ENCODE measurements around the gene PALM.
A peak's percentile ranks its signal among the peaks of the same experiment; 100 is the strongest.

PALM gene

GRCh38 chr19:676339-677105 lies 32.2 kb upstream of the PALM start, which contains the start of gene FSTL3:
TSS of gene FSTL3 (plus strand) at chr19:676392. CDS start at chr19:676424, 32 bp downstream.
- TF ChIP-seq, protein P1, sequence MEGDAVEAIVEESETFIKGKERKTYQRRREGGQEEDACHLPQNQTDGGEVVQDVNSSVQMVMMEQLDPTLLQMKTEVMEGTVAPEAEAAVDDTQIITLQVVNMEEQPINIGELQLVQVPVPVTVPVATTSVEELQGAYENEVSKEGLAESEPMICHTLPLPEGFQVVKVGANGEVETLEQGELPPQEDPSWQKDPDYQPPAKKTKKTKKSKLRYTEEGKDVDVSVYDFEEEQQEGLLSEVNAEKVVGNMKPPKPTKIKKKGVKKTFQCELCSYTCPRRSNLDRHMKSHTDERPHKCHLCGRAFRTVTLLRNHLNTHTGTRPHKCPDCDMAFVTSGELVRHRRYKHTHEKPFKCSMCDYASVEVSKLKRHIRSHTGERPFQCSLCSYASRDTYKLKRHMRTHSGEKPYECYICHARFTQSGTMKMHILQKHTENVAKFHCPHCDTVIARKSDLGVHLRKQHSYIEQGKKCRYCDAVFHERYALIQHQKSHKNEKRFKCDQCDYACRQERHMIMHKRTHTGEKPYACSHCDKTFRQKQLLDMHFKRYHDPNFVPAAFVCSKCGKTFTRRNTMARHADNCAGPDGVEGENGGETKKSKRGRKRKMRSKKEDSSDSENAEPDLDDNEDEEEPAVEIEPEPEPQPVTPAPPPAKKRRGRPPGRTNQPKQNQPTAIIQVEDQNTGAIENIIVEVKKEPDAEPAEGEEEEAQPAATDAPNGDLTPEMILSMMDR (IDR thresholded peaks at IDR 0.05; ENCODE audit: control insufficient read depth, insufficient read depth, low read depth, low read length, missing control alignments), result no peak
- H3K4me3 ChIP-seq (ENCODE audit: control insufficient read depth, low read depth, low read length), result peak within 1 kb of the TSS; percentile 80
- no peak for DNase-seq (ENCODE audit: low read depth)

- peak; percentile 25 for DNase-seq (ENCODE audit: low read depth)
These were observed 31.5 kb upstream of the PALM start for GRCh38 chr19:677201-677600.

DNA sequence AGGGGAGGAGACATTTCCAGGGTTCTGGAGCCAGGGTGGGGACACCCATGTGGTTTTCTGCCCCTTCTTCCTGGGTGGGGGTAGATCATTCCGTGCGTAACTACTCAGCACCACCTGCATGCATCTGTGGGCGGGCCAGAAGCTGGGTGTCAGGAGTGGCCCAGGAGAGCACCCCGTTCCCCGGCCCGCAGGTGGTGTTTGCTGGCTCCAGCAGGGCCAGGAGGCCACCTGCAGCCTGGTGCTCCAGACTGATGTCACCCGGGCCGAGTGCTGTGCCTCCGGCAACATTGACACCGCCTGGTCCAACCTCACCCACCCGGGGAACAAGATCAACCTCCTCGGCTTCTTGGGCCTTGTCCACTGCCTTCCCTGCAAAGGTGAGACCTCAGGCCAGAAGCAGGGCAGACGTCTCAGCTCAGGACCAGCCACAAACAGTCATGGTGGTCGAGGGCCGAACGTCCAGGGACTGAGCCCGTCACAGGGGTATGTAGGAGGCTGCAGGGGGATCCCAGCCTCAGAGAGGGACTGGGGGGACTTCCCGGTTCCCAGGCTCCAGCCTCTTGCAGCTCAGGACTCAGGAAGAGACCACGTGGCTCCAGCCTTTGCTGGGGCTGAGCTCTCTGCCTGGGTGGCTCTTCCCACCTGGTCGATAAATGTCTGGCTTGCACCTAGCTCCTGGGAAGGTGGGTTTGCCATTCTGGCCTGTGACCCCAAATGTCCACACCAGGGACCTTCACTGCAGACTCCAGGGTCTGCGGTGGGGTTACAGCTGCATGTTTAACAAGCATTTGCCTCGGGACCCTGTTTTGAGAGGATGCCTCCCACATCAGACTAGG lies 30.9 kb upstream of the PALM start:
- no peak for DNase-seq (ENCODE audit: low read depth)
- H3K4me3 ChIP-seq (ENCODE audit: control insufficient read depth, low read depth, low read length), result peak overlapping the region; percentile 80

More at GRCh38 chr19:677201-677600, 31.5 kb upstream of the PALM start:
- peak overlapping the region; percentile 80 for H3K4me3 ChIP-seq (ENCODE audit: control insufficient read depth, low read depth, low read length)
- TF ChIP-seq, protein P1 (IDR thresholded peaks at IDR 0.05; ENCODE audit: control insufficient read depth, insufficient read depth, low read depth, low read length, missing control alignments), result no peak

GRCh38 chr19:678791-679388 lies 29.8 kb upstream of the PALM start:
- peak overlapping the region; percentile 52 for H3K4me3 ChIP-seq (ENCODE audit: control insufficient read depth, low read depth, low read length)
- DNase-seq (ENCODE audit: low read depth), result no peak
- TF ChIP-seq, protein P1 (IDR thresholded peaks at IDR 0.05; ENCODE audit: control insufficient read depth, insufficient read depth, low read depth, low read length, missing control alignments), result no peak

More for the DNA sequence above, 30.9 kb upstream of the PALM start:
- TF ChIP-seq, protein P1 (IDR thresholded peaks at IDR 0.05; ENCODE audit: control insufficient read depth, insufficient read depth, low read depth, low read length, missing control alignments), result no peak

DNA sequence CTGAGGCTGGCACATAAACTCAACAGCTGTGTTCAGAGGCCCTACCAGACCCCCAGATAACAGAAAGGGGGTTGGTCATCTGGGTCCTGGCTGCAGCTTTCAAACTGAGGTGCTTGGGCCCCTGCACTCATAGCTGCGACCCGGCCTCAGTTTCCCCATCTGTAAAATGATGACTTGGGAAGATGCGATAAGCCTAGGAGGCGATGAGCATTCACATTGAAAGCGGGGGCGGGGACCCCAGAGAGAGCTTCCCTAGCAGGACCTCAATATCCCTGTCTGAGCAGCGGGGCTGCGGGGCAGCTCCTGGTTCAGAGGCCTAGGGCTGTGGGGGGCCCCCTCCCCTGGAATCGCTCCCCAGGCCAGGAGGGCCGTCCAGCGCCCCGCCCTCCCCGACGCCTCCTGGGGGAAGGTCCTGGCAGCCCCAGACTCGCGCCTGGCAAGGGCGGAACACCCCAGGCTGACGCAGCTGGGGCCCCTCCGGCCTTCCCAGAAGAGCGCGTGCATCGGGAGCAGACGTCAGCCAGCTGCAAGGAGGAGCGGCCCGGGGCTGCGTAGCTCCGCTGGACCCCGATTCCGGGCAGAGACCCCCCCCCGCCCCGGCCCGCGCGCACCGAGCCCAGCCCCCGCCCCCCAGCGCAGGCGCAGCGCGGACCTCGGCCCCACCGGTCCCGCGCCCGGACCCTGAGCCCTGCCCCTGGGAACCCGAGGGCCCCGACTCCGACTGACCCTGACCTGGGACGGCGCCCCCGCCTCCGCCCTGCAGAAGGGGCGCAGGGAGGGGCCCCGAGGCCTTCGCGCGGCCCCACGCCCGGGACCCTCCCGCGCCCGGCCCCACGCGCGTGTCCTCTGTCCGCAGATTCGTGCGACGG lies 29.1 kb upstream of the PALM start:
- peak overlapping the region; percentile 52 for H3K4me3 ChIP-seq (ENCODE audit: control insufficient read depth, low read depth, low read length)
- DNase-seq (ENCODE audit: low read depth), result peak; percentile 20
- TF ChIP-seq, protein P1 (IDR thresholded peaks at IDR 0.05; ENCODE audit: control insufficient read depth, insufficient read depth, low read depth, low read length, missing control alignments), result no peak
